Activated CD8-positive, alpha-beta memory T cell treated with anti-CD3 and anti-CD28 coated beads, Interleukin-2, amount 50 U/mL, for 48 hours (primary cell): ENCODE measurements around the gene PCDHGB3.
"Not testable (repeated sequence)": the region's sequence is repeated elsewhere in the genome, so short reads cannot be mapped to it uniquely, and the experiment has no call there.

Source experiments
- DNase-seq: peaks from one replicate; pipeline ENCODE4 v3.0.0-alpha.2; 2020

PCDHGB3 gene

GRCh38 chr5:141359790-141360426 is 10.1 kb upstream of the PCDHGB3 start, which contains the start of gene PCDHGB2:
Gene PCDHGB2 (plus strand): TSS chr5:141359994. CDS start chr5:141360136, 142 bp downstream.
- no peak for DNase-seq

GRCh38 chr5:141360685-141361084 is 9.4 kb upstream of the PCDHGB3 start:
- DNase-seq: no peak

GRCh38 chr5:141362719-141363118 is 7.3 kb upstream of the PCDHGB3 start:
- DNase-seq: no peak

- DNase-seq: no peak
Observed at GRCh38 chr5:141363952-141364660, 5.9 kb upstream of the PCDHGB3 start, which contains the start of gene PCDHGA5. Gene PCDHGA5 (plus strand): TSS chr5:141364162. CDS start chr5:141364331, 169 bp downstream.

- no peak for DNase-seq
Observed at GRCh38 chr5:141366016-141366896, 3.8 kb upstream of the PCDHGB3 start.

- DNase-seq: no peak
Observed at GRCh38 chr5:141371572-141372475, 1.8 kb downstream of the PCDHGB3 start.

GRCh38 chr5:141373673-141374317 is 3.8 kb downstream of the PCDHGB3 start, which contains the start of gene PCDHGA6:
Gene PCDHGA6 (plus strand): TSS chr5:141373891. CDS start chr5:141374084, 193 bp downstream.
- DNase-seq: no peak

GRCh38 chr5:141374627-141375026 is 4.6 kb downstream of the PCDHGB3 start:
- no peak for DNase-seq

GRCh38 chr5:141375444-141376155 is 5.6 kb downstream of the PCDHGB3 start:
- DNase-seq: peak; percentile 52

- peak; percentile 32 for DNase-seq
Observed at GRCh38 chr5:141382469-141383294, 12.6 kb downstream of the PCDHGB3 start, which contains the start of gene PCDHGA7. Gene PCDHGA7 (plus strand): TSS chr5:141382742. CDS start chr5:141382900, 158 bp downstream.

GRCh38 chr5:141383345-141383744 is 13.3 kb downstream of the PCDHGB3 start:
- peak; percentile 35 for DNase-seq

- DNase-seq: no peak
Observed at GRCh38 chr5:141384471-141385267, 14.6 kb downstream of the PCDHGB3 start.

GRCh38 chr5:141387557-141388311 is 17.7 kb downstream of the PCDHGB3 start, which contains the start of gene PCDHGB4:
Gene PCDHGB4 (plus strand): TSS chr5:141387698. CDS start chr5:141387885, 187 bp downstream.
- DNase-seq: not testable (repeated sequence)

GRCh38 chr5:141388661-141389060 is 18.6 kb downstream of the PCDHGB3 start:
- no peak for DNase-seq

- DNase-seq: no peak
Observed at GRCh38 chr5:141389153-141390042, 19.4 kb downstream of the PCDHGB3 start.

- no peak for DNase-seq
Observed at GRCh38 chr5:141392429-141393198, 22.6 kb downstream of the PCDHGB3 start, which contains the start of gene PCDHGA8. Gene PCDHGA8 (plus strand): TSS chr5:141392633. CDS start chr5:141392814, 181 bp downstream.
